HEK293 (cell line): ENCODE measurements around the gene LRCH1.
A peak's percentile ranks its signal among the peaks of the same experiment; 100 is the strongest.

Experiments
- CTCF ChIA-PET: fragments of 350-600 bp; formaldehyde crosslinking; extraction: SDS; loops from one replicate; lab custom pipeline; 2021; ENCODE audit warnings: antibody characterized with exemption; lab: Yijun Ruan, JAX
- POLR2A ChIA-PET: fragments of 300-600 bp; formaldehyde crosslinking; extraction: SDS; loops from one replicate; lab custom pipeline; 2020; ENCODE audit warnings: antibody characterized with exemption, inconsistent platforms; lab: Yijun Ruan, JAX
- H3K27ac ChIP-seq: fragments of 200-500 bp; sonication (Bioruptor generic); 2 replicates; pipeline ENCODE4 v1.5.1; 2014; ENCODE audit warnings: low read depth, low read length, control low read depth, inconsistent platforms; ENCODE audit errors: extremely low read depth
- H3K36me3 ChIP-seq, 2 experiments: fragments of 200-500 bp in 1 of 2; sonication (Bioruptor generic) in 1 of 2; 1 replicate in 1 of 2; 2 replicates in 1 of 2; pipeline ENCODE4 v1.5.1; 2014 to 2017; ENCODE audit warnings: inconsistent platforms in 2 of 2, low read length in 2 of 2; ENCODE audit not compliant: control insufficient read depth in 2 of 2, insufficient read depth in 1 of 2
- H3K4me1 ChIP-seq: fragments of 200-500 bp; sonication (Bioruptor generic); 2 replicates; pipeline ENCODE4 v1.5.1; 2014; ENCODE audit warnings: mild to moderate bottlenecking, low read length, inconsistent platforms; ENCODE audit not compliant: control insufficient read depth, insufficient read depth
- H3K4me3 ChIP-seq: 2 replicates; pipeline ENCODE4 v1.5.1; 2011; ENCODE audit warnings: low read depth, mild to moderate bottlenecking, control low read depth, low read length, moderate library complexity
- H3K9me3 ChIP-seq: fragments of 200-500 bp; sonication (Bioruptor generic); 2 replicates; pipeline ENCODE4 v1.5.1; 2014; ENCODE audit warnings: low read depth, low read length, inconsistent platforms; ENCODE audit not compliant: control insufficient read depth, insufficient read depth
- GLI2 ChIP-seq: fragments of 450-650 bp; formaldehyde crosslinking; IDR thresholded peaks from 2 replicates; pipeline ENCODE4; 2017; ENCODE audit warnings: missing biosample characterization, missing genetic modification characterization, low read depth, borderline replicate concordance
- TCF7L2 ChIP-seq: IDR thresholded peaks from 2 replicates; pipeline ENCODE4 v1.6.1; 2011; ENCODE audit warnings: low read depth, mild to moderate bottlenecking, inconsistent platforms, low read length, moderate library complexity, borderline replicate concordance
- ZFP41 ChIP-seq: fragments of 450-650 bp; formaldehyde crosslinking; IDR thresholded peaks from 2 replicates; pipeline ENCODE4 v1.5.1; 2016; ENCODE audit warnings: missing biosample characterization, missing genetic modification characterization, borderline replicate concordance
- ZNF23 ChIP-seq: fragments of 450-650 bp; formaldehyde crosslinking; IDR thresholded peaks from 2 replicates; pipeline ENCODE4 v1.5.1; 2016; ENCODE audit warnings: missing biosample characterization, missing genetic modification characterization, borderline replicate concordance
- ZNF266 ChIP-seq: fragments of 450-650 bp; formaldehyde crosslinking; IDR thresholded peaks from 2 replicates; pipeline ENCODE4 v1.5.1; 2016; ENCODE audit warnings: missing biosample characterization, missing genetic modification characterization, low read depth
- ZNF341 ChIP-seq: fragments of 450-650 bp; formaldehyde crosslinking; IDR thresholded peaks from 2 replicates; pipeline ENCODE4; 2016; ENCODE audit warnings: low read depth, missing biosample characterization, missing genetic modification characterization
- ZNF354C ChIP-seq: fragments of 450-650 bp; formaldehyde crosslinking; IDR thresholded peaks from 2 replicates; pipeline ENCODE4 v1.5.1; 2016; ENCODE audit warnings: missing biosample characterization, missing genetic modification characterization, low read depth, borderline replicate concordance
- ZNF416 ChIP-seq: fragments of 450-650 bp; formaldehyde crosslinking; IDR thresholded peaks from 2 replicates; pipeline ENCODE4 v1.5.1; 2016; ENCODE audit warnings: missing biosample characterization, missing genetic modification characterization
- ZNF777 ChIP-seq: fragments of 450-650 bp; formaldehyde crosslinking; IDR thresholded peaks from 2 replicates; pipeline ENCODE4 v1.5.1; 2017; ENCODE audit warnings: missing biosample characterization, missing genetic modification characterization, borderline replicate concordance
- TF ChIP-seq, protein P1 (sequence below): fragments of 450-650 bp; formaldehyde crosslinking; conservative IDR thresholded peaks from 2 replicates; pipeline ENCODE4 v1.5.1; 2016; ENCODE audit warnings: low read depth, missing biosample characterization, missing genetic modification characterization
- TF ChIP-seq, protein P2 (sequence below): fragments of 450-650 bp; formaldehyde crosslinking; IDR thresholded peaks from 2 replicates; pipeline ENCODE4 v1.5.1; 2016; ENCODE audit warnings: missing biosample characterization, missing genetic modification characterization, low read depth
- TF ChIP-seq, protein P3 (sequence below): fragments of 450-650 bp; formaldehyde crosslinking; IDR thresholded peaks from 2 replicates; pipeline ENCODE4 v1.5.1; 2016; ENCODE audit warnings: missing biosample characterization, missing genetic modification characterization, low read depth

LRCH1 gene

DNA sequence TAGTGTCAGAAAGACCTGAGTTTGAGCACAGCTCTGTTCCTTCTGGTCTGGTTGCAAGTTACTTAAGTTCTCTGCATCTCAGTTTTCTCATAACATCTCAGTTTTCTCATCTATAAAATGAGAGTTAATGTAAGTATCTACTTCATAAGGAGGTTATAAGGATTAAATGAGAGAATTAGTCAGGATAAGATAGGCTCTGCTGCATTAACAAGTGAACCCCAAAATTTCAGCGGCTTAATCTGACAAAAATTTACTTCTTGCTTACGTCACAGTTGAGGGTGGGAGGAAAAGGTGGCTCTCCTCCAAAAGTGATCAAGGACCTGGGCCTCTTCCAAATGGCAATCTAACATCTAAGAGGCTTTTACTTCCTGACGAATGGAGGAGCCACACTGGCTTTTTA is 31.5 kb upstream of the LRCH1 start:
- Histone ChIP-seq H3K4me3 (no peak overlapping the region), H3K36me3 (no peaks in the 10 kb centered on the region), H3K4me1 (peaks cover 8% of the 10 kb centered on the region), H3K9me3 (no peaks in the 10 kb centered on the region), H3K27ac (no peak overlapping the region)
- CTCF ChIA-PET = no interaction called here
- no peak for TF ChIP-seq ZNF23 (tag by site-specific recombination)
- no peak for TF ChIP-seq ZNF266 (tag by site-specific recombination)
- TF ChIP-seq ZNF416 (tag by site-specific recombination) = no peak
- TF ChIP-seq, protein P1, sequence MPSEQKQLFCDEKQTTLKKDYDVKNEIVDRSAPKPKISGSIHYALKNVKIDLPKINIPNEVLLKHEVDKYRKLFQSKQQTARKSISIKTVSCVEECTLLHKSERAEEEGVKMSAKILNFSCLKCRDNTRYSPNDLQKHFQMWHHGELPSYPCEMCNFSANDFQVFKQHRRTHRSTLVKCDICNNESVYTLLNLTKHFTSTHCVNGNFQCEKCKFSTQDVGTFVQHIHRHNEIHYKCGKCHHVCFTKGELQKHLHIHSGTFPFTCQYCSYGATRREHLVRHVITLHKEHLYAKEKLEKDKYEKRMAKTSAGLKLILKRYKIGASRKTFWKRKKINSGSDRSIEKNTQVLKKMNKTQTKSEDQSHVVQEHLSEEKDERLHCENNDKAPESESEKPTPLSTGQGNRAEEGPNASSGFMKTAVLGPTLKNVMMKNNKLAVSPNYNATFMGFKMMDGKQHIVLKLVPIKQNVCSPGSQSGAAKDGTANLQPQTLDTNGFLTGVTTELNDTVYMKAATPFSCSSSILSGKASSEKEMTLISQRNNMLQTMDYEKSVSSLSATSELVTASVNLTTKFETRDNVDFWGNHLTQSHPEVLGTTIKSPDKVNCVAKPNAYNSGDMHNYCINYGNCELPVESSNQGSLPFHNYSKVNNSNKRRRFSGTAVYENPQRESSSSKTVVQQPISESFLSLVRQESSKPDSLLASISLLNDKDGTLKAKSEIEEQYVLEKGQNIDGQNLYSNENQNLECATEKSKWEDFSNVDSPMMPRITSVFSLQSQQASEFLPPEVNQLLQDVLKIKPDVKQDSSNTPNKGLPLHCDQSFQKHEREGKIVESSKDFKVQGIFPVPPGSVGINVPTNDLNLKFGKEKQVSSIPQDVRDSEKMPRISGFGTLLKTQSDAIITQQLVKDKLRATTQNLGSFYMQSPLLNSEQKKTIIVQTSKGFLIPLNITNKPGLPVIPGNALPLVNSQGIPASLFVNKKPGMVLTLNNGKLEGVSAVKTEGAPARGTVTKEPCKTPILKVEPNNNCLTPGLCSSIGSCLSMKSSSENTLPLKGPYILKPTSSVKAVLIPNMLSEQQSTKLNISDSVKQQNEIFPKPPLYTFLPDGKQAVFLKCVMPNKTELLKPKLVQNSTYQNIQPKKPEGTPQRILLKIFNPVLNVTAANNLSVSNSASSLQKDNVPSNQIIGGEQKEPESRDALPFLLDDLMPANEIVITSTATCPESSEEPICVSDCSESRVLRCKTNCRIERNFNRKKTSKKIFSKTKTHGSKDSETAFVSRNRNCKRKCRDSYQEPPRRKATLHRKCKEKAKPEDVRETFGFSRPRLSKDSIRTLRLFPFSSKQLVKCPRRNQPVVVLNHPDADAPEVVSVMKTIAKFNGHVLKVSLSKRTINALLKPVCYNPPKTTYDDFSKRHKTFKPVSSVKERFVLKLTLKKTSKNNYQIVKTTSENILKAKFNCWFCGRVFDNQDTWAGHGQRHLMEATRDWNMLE (tag by site-specific recombination) = no peak
- no peak for TF ChIP-seq ZNF341 (tag by site-specific recombination)
- no peak for TF ChIP-seq ZFP41 (tag by site-specific recombination)
- TF ChIP-seq, protein P2, sequence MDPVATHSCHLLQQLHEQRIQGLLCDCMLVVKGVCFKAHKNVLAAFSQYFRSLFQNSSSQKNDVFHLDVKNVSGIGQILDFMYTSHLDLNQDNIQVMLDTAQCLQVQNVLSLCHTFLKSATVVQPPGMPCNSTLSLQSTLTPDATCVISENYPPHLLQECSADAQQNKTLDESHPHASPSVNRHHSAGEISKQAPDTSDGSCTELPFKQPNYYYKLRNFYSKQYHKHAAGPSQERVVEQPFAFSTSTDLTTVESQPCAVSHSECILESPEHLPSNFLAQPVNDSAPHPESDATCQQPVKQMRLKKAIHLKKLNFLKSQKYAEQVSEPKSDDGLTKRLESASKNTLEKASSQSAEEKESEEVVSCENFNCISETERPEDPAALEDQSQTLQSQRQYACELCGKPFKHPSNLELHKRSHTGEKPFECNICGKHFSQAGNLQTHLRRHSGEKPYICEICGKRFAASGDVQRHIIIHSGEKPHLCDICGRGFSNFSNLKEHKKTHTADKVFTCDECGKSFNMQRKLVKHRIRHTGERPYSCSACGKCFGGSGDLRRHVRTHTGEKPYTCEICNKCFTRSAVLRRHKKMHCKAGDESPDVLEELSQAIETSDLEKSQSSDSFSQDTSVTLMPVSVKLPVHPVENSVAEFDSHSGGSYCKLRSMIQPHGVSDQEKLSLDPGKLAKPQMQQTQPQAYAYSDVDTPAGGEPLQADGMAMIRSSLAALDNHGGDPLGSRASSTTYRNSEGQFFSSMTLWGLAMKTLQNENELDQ (tag by site-specific recombination) = no peak
- POLR2A ChIA-PET = no interaction called here

DNA sequence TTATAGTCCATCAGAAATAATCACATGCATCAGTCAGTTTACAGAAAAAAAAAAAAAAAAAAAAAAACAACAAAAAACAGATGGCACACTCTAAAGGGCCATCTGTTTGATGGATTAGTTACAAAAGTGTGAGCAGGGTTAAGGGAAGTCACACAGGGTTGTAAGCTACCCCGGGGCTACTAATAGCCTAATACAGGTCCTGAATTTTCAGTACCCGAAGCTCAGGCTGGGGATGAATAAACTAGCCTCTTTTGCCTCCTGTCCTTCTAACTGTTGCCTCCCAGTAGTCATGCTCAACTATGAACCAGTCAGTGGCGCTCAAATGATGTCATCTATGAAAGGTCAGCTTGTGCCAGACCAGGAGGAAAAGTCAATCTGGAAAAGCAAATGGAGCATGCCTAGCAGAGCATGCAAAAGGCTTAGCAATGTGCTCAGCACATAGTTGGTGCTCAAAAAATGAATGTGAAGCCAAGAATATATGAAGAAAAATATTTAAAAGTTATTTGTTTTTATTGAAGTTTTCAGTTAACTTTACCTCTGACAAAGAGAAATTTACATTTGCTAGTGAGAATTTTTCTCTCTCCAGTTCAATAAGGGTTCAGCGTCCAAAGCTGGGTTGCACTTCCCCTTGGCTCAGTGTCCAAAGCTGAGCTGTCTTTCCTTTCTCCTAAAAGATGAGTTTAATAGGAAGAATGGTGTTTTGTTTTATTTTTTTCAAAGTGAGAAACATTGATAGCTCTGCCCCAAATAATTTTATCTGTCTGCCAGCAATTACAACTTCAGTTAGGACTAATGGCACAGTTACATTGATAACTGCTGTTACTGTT is 30.8 kb upstream of the LRCH1 start:
- no peaks in the 10 kb centered on the region for H3K9me3 ChIP-seq
- no peaks in the 10 kb centered on the region for H3K36me3 ChIP-seq
- no peak for TF ChIP-seq ZNF354C (tag by site-specific recombination)
- TF ChIP-seq GLI2 (tag by site-specific recombination) = no peak
- no peak for TF ChIP-seq TCF7L2
- no peak for TF ChIP-seq ZNF777 (tag by site-specific recombination)
- TF ChIP-seq, protein P3, sequence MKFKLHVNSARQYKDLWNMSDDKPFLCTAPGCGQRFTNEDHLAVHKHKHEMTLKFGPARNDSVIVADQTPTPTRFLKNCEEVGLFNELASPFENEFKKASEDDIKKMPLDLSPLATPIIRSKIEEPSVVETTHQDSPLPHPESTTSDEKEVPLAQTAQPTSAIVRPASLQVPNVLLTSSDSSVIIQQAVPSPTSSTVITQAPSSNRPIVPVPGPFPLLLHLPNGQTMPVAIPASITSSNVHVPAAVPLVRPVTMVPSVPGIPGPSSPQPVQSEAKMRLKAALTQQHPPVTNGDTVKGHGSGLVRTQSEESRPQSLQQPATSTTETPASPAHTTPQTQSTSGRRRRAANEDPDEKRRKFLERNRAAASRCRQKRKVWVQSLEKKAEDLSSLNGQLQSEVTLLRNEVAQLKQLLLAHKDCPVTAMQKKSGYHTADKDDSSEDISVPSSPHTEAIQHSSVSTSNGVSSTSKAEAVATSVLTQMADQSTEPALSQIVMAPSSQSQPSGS (tag by site-specific recombination) = 0 out of 2 replicates have a peak, but pooled peaks have one; percentile 18
- ChIA-PET CTCF (no interaction called here), POLR2A (no interaction called here)
- no peak overlapping the region for H3K27ac ChIP-seq
- no peak overlapping the region for H3K4me3 ChIP-seq
- peaks cover 5% of the 10 kb centered on the region for H3K4me1 ChIP-seq
